K562 (cell line): ENCODE measurements around the gene IRF2BP1. TPM values are rescaled to one million over a fixed set of nuclear protein-coding genes. Genes with fewer than 3 reads are reported as not detected.

Experiments used
- ASH1L ChIP-seq: fragments of 450-650 bp; IDR thresholded peaks from 2 replicates; pipeline ENCODE4 v1.6.1; 2018; ENCODE audit warnings: borderline replicate concordance, mild to moderate bottlenecking, low read depth; ENCODE audit not compliant: partially characterized antibody
- FOXK2 ChIP-seq, 2 experiments: fragments of 450-650 bp; IDR thresholded peaks in 1 of 2; conservative IDR thresholded peaks in 1 of 2; 2 replicates each; pipeline ENCODE4 v1.6.1; 2016; ENCODE audit warnings: low read depth in 2 of 2, mild to moderate bottlenecking in 1 of 2
- HIVEP1 ChIP-seq: fragments of 250-450 bp; sonication (Bioruptor Pico); IDR thresholded peaks from 2 replicates; pipeline ENCODE4 v1.4.0; 2020; ENCODE audit warnings: mild to moderate bottlenecking
- IRF2 ChIP-seq: sonication (generic); formaldehyde crosslinking; IDR thresholded peaks from 2 replicates; pipeline ENCODE4 v1.8.1; 2022; ENCODE audit warnings: mild to moderate bottlenecking, missing genetic modification reagents
- MCM2 ChIP-seq: fragments of 450-650 bp; IDR thresholded peaks from 2 replicates; pipeline ENCODE4 v1.6.1; 2017; ENCODE audit warnings: low read depth, mild to moderate bottlenecking
- MTA3 ChIP-seq: fragments of 450-650 bp; formaldehyde crosslinking; IDR thresholded peaks from 2 replicates; pipeline ENCODE4 v1.6.1; 2017; ENCODE audit warnings: mild to moderate bottlenecking, borderline replicate concordance
- PHB ChIP-seq: fragments of 250-450 bp; sonication (Bioruptor Pico); IDR thresholded peaks from 2 replicates; pipeline ENCODE4 v1.5.0; 2021
- PRMT5 ChIP-seq: sonication (generic); formaldehyde crosslinking; IDR thresholded peaks from 2 replicates; pipeline ENCODE4 v1.5.0; 2020; ENCODE audit warnings: missing genetic modification reagents
- SP2 ChIP-seq: IDR thresholded peaks from 2 replicates; pipeline ENCODE4 v1.6.1; 2011; ENCODE audit warnings: mild to moderate bottlenecking, low read depth, low read length, moderate library complexity; ENCODE audit not compliant: poor library complexity, severe bottlenecking; ENCODE audit errors: extremely low read depth
- ZNF444 ChIP-seq: fragments of 250-450 bp; sonication (Bioruptor Pico); IDR thresholded peaks from 2 replicates; pipeline ENCODE4 v1.4.0; 2020; ENCODE audit warnings: mild to moderate bottlenecking, moderate library complexity
- polyA plus RNA-seq, 8 experiments: library from polyadenylated mRNA; depleted of rRNA in 4 of 8; stranded (reverse) in 5 of 8; unstranded in 3 of 8; fragments of >200 nt; fragmentation: Nextera tagmentation in 2 of 8; fragmentation: Illumina TruSeq in 1 of 8; extraction: Ambion mirVana in 2 of 8; extraction: Trizol in 1 of 8; gene quantifications; 2 replicates each; pipeline versions ENCODE4 v1.2.1 to v1.2.3, GENCODE V29; 2011 to 2014; ENCODE audit warnings: inconsistent platforms in 1 of 8, missing spikeins in 1 of 8
- total RNA-seq, 7 experiments: library from RNA; depleted of rRNA in 6 of 7; stranded (reverse); fragments of >200 nt in 6 of 7; fragmentation: Illumina TruSeq in 2 of 7; extraction: Trizol in 2 of 7; gene quantifications; 2 replicates each; pipeline versions ENCODE4 v1.2.1 to v1.2.3, GENCODE V29; 2011 to 2021; ENCODE audit warnings: low replicate concordance in 1 of 7
- TF ChIP-seq, protein P1 (sequence below): fragments of 250-450 bp; sonication (Bioruptor Pico); IDR thresholded peaks from 2 replicates; pipeline ENCODE4 v1.8.0; 2022; ENCODE audit warnings: inconsistent platforms, mild to moderate bottlenecking, moderate library complexity, borderline replicate concordance
- TF ChIP-seq, protein P2 (sequence below): fragments of 200-400 bp; formaldehyde crosslinking; IDR thresholded peaks from 2 replicates; pipeline ENCODE4 v1.6.1; 2017; ENCODE audit warnings: mild to moderate bottlenecking, low read depth, low read length, moderate library complexity
- TF ChIP-seq, protein P3 (sequence below): sonication (generic); IDR thresholded peaks from 2 replicates; pipeline ENCODE4 v1.6.1; 2016

Gene IRF2BP1
- total and polyA plus RNA-seq, 9 of the 15 experiments (the other 6 are each of a cell fraction or from before 2014, with no cell fraction given) = 0.61 to 35.9 (median 3.5) TPM

DNA sequence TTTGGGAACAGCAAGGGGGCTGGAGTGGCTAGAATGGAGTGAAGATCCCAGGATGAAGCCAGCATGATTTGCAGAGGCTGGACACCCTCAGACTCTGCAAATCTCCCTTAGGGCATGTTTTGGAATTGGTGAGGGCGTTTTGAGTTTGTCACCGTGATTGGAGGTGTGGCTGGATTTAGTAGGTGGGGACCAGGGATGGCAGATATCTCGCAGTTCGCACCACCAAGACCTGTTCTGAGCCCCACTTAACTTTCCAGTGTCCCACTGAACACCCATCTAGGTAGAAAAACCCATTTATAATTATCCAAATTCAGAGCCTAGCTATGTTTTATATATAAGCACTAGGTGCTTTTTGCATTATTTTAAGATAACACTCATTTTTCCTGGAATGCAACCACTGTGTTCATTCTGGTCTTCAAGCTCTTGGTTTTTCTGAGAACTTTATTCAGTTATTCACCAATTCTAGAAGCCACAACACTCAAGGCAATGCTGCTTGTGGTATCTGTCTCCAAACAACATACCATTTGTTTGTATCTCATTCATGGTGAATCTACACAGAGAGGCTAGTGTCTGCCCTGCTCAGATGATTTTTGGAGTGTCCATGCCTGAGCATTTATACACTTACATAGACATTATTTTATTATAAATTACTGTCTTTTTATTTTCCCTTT, 31.6 kb upstream of the IRF2BP1 start (continued):
- TF ChIP-seq, protein P1, sequence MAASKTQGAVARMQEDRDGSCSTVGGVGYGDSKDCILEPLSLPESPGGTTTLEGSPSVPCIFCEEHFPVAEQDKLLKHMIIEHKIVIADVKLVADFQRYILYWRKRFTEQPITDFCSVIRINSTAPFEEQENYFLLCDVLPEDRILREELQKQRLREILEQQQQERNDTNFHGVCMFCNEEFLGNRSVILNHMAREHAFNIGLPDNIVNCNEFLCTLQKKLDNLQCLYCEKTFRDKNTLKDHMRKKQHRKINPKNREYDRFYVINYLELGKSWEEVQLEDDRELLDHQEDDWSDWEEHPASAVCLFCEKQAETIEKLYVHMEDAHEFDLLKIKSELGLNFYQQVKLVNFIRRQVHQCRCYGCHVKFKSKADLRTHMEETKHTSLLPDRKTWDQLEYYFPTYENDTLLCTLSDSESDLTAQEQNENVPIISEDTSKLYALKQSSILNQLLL (CRISPR knock-in tag) = no peak
- TF ChIP-seq SP2 (no peak), ASH1L (no peak), FOXK2 (conservative IDR thresholded peaks at IDR 0.05 in 1 of 2, IDR thresholded peaks at IDR 0.05 in 1 of 2; ENCODE audit: low read depth in 2 of 2) (no peak), MTA3 (no peak), ZNF444 (CRISPR knock-in tag) (no peak), HIVEP1 (CRISPR knock-in tag) (no peak), PRMT5 (CRISPR knock-in tag) (no peak), IRF2 (CRISPR knock-in tag) (no peak), PHB (CRISPR knock-in tag) (no peak), MCM2 (no peak)
- TF ChIP-seq, protein P2, sequence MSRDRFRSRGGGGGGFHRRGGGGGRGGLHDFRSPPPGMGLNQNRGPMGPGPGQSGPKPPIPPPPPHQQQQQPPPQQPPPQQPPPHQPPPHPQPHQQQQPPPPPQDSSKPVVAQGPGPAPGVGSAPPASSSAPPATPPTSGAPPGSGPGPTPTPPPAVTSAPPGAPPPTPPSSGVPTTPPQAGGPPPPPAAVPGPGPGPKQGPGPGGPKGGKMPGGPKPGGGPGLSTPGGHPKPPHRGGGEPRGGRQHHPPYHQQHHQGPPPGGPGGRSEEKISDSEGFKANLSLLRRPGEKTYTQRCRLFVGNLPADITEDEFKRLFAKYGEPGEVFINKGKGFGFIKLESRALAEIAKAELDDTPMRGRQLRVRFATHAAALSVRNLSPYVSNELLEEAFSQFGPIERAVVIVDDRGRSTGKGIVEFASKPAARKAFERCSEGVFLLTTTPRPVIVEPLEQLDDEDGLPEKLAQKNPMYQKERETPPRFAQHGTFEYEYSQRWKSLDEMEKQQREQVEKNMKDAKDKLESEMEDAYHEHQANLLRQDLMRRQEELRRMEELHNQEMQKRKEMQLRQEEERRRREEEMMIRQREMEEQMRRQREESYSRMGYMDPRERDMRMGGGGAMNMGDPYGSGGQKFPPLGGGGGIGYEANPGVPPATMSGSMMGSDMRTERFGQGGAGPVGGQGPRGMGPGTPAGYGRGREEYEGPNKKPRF = no peak
- TF ChIP-seq, protein P3, sequence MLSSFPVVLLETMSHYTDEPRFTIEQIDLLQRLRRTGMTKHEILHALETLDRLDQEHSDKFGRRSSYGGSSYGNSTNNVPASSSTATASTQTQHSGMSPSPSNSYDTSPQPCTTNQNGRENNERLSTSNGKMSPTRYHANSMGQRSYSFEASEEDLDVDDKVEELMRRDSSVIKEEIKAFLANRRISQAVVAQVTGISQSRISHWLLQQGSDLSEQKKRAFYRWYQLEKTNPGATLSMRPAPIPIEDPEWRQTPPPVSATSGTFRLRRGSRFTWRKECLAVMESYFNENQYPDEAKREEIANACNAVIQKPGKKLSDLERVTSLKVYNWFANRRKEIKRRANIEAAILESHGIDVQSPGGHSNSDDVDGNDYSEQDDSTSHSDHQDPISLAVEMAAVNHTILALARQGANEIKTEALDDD = no peak
